IMR-90 (cell line): ENCODE results near the gene HECTD2. TPM values are rescaled to one million over a fixed set of nuclear protein-coding genes. Genes with fewer than 3 reads are reported as not detected.

Source experiments
- ATAC-seq: fragments of 200-7000 bp; cut with Tn5 transposase; 2 replicates; pipeline ENCODE4 v1.9.1; 2020; ENCODE audit warnings: low read depth, mild to moderate bottlenecking, moderate library complexity
- BruUV-seq: library from RNA; stranded (reverse); fragments of 400-500 nt; replicated peaks from 2 replicates; lab custom pipeline; 2021; lab: Mats Ljungman, UMichigan
- CTCF ChIA-PET: fragments of 300-600 bp; formaldehyde crosslinking; extraction: SDS; loops from one replicate; lab custom pipeline; 2021; ENCODE audit warnings: antibody characterized with exemption; lab: Yijun Ruan, JAX
- POLR2A ChIA-PET: fragments of 300-600 bp; sonication (Branson Sonifier 250); formaldehyde crosslinking; loops from one replicate; lab custom pipeline; 2022; ENCODE audit warnings: antibody characterized with exemption; ENCODE audit not compliant: unreplicated experiment; lab: Charles Lee
- DNase-seq: peaks from one replicate; pipeline ENCODE4 v3.0.0; 2013
- H2AFZ ChIP-seq: replicated peaks from 2 replicates; pipeline ENCODE3; 2013; ENCODE audit warnings: low read length, mild to moderate bottlenecking; ENCODE audit not compliant: poor library complexity
- H2AK5ac ChIP-seq: 2 replicates; pipeline ENCODE4 v1.6.1; 2013; ENCODE audit warnings: low read depth, low read length, inconsistent platforms
- H2AK9ac ChIP-seq: replicated peaks from 2 replicates; pipeline ENCODE3; 2013; ENCODE audit warnings: mild to moderate bottlenecking, low read depth, low read length, moderate library complexity; ENCODE audit not compliant: poor library complexity
- H2BK120ac ChIP-seq: 2 replicates; pipeline ENCODE4 v1.6.1; 2013; ENCODE audit warnings: low read depth, low read length, inconsistent platforms
- H2BK15ac ChIP-seq: 3 replicates; pipeline ENCODE4 v1.6.1; 2013; ENCODE audit warnings: low read depth, low read length, inconsistent platforms
- H2BK20ac ChIP-seq: 2 replicates; pipeline ENCODE4 v1.6.1; 2013; ENCODE audit warnings: low read depth, mild to moderate bottlenecking, inconsistent platforms, low read length, moderate library complexity
- H2BK5ac ChIP-seq: 2 replicates; pipeline ENCODE4 v1.6.1; 2013; ENCODE audit warnings: mild to moderate bottlenecking, low read depth, low read length, inconsistent platforms; ENCODE audit not compliant: poor library complexity, severe bottlenecking
- H3K14ac ChIP-seq: replicated peaks from 2 replicates; pipeline ENCODE4 v1.6.1; 2013; ENCODE audit warnings: low read depth, low read length, inconsistent platforms
- H3K18ac ChIP-seq: 2 replicates; pipeline ENCODE4 v1.6.1; 2013; ENCODE audit warnings: low read depth, low read length, control low read depth
- H3K23ac ChIP-seq: 2 replicates; pipeline ENCODE4 v1.6.1; 2013; ENCODE audit warnings: low read depth, low read length, inconsistent platforms
- H3K27ac ChIP-seq: 2 replicates; pipeline ENCODE4 v1.5.1; 2013; ENCODE audit warnings: mild to moderate bottlenecking, control low read depth, low read length; ENCODE audit not compliant: insufficient read depth
- H3K27me3 ChIP-seq: 2 replicates; pipeline ENCODE4 v1.6.1; 2013; ENCODE audit warnings: low read length; ENCODE audit not compliant: control insufficient read depth, insufficient read depth
- H3K36me3 ChIP-seq: 2 replicates; pipeline ENCODE4 v1.6.1; 2013; ENCODE audit warnings: low read length, mixed read lengths; ENCODE audit not compliant: control insufficient read depth, insufficient read depth
- H3K4ac ChIP-seq: 2 replicates; pipeline ENCODE4 v1.6.1; 2013; ENCODE audit warnings: low read depth, low read length, inconsistent platforms
- H3K4me1 ChIP-seq: 2 replicates; pipeline ENCODE4 v1.6.1; 2013; ENCODE audit warnings: low read length, mixed read lengths; ENCODE audit not compliant: control insufficient read depth, insufficient read depth
- H3K4me2 ChIP-seq: 2 replicates; pipeline ENCODE4 v1.6.1; 2013; ENCODE audit warnings: low read depth, mild to moderate bottlenecking, control low read depth, low read length, moderate library complexity
- H3K4me3 ChIP-seq: 2 replicates; pipeline ENCODE4 v1.5.1; 2013; ENCODE audit warnings: low read depth, mild to moderate bottlenecking, control low read depth, low read length, moderate library complexity; ENCODE audit not compliant: insufficient read depth
- H3K56ac ChIP-seq: 2 replicates; pipeline ENCODE4 v1.6.1; 2013; ENCODE audit warnings: low read length, inconsistent platforms; ENCODE audit not compliant: insufficient read depth; ENCODE audit errors: extremely low read depth
- H3K79me1 ChIP-seq, 2 experiments: 2 replicates each; pipeline ENCODE4 v1.6.1; 2013; ENCODE audit warnings: low read length in 2 of 2, inconsistent platforms in 1 of 2, low read depth in 1 of 2
- H3K9ac ChIP-seq: 2 replicates; pipeline ENCODE4 v1.6.1; 2013; ENCODE audit warnings: low read depth, low read length, control low read depth
- H3K9me1 ChIP-seq: 2 replicates; pipeline ENCODE4 v1.6.1; 2013; ENCODE audit warnings: low read length, inconsistent platforms; ENCODE audit not compliant: insufficient read depth
- H3K9me3 ChIP-seq: 2 replicates; pipeline ENCODE4 v1.6.1; 2013; ENCODE audit warnings: low read length; ENCODE audit not compliant: control insufficient read depth, insufficient read depth
- H4K20me1 ChIP-seq: 2 replicates; pipeline ENCODE4 v1.6.1; 2013; ENCODE audit warnings: low read length, inconsistent platforms; ENCODE audit not compliant: insufficient read depth
- H4K5ac ChIP-seq: 2 replicates; pipeline ENCODE4 v1.6.1; 2013; ENCODE audit warnings: mild to moderate bottlenecking, low read depth, low read length, control low read depth
- H4K8ac ChIP-seq, 2 experiments: 2 replicates each; pipeline ENCODE4 v1.6.1; 2013; ENCODE audit warnings: low read depth in 2 of 2, low read length in 2 of 2, control low read depth in 1 of 2, inconsistent platforms in 1 of 2
- H4K91ac ChIP-seq: 2 replicates; pipeline ENCODE4 v1.6.1; 2013; ENCODE audit warnings: low read depth, low read length, inconsistent platforms; ENCODE audit not compliant: insufficient read depth
- BHLHE40 ChIP-seq: fragments of 150-350 bp; IDR thresholded peaks from 2 replicates; pipeline ENCODE4 v1.6.1; 2016; ENCODE audit warnings: mild to moderate bottlenecking, low read depth, low read length
- CEBPB ChIP-seq: IDR thresholded peaks from 2 replicates; pipeline ENCODE4 v1.6.1; 2012; ENCODE audit warnings: low read depth, low read length, improper control_type of control experiment
- CHD1 ChIP-seq: IDR thresholded peaks from 2 replicates; pipeline ENCODE4 v1.6.1; 2012; ENCODE audit warnings: low read depth, low read length, improper control_type of control experiment
- CTCF ChIP-seq: conservative IDR thresholded peaks from 2 replicates; pipeline ENCODE4 v1.5.1; 2012; ENCODE audit warnings: mild to moderate bottlenecking, low read depth, low read length, improper control_type of control experiment
- ELK1 ChIP-seq: fragments of 150-350 bp; IDR thresholded peaks from 2 replicates; pipeline ENCODE4 v1.6.1; 2016; ENCODE audit warnings: low read depth, mild to moderate bottlenecking, low read length, moderate library complexity, borderline replicate concordance
- FOS ChIP-seq: fragments of 150-350 bp; IDR thresholded peaks from 2 replicates; pipeline ENCODE4 v1.6.1; 2016; ENCODE audit warnings: low read depth, low read length
- MAFK ChIP-seq: IDR thresholded peaks from 2 replicates; pipeline ENCODE4 v1.6.1; 2012; ENCODE audit warnings: low read depth, low read length, improper control_type of control experiment
- MXI1 ChIP-seq: IDR thresholded peaks from 2 replicates; pipeline ENCODE4 v1.6.1; 2012; ENCODE audit warnings: low read depth, mild to moderate bottlenecking, low read length, moderate library complexity, borderline replicate concordance
- NFE2L2 ChIP-seq: fragments of 150-350 bp; IDR thresholded peaks from 2 replicates; pipeline ENCODE4 v1.6.1; 2016; ENCODE audit warnings: low read depth, mild to moderate bottlenecking, low read length
- POLR2A ChIP-seq: IDR thresholded peaks from 2 replicates; pipeline ENCODE4 v1.6.1; 2012; ENCODE audit warnings: mild to moderate bottlenecking, low read depth, low read length
- RAD21 ChIP-seq: IDR thresholded peaks from 2 replicates; pipeline ENCODE4 v1.6.1; 2012; ENCODE audit warnings: low read length, improper control_type of control experiment
- RCOR1 ChIP-seq: IDR thresholded peaks from 2 replicates; pipeline ENCODE4 v1.6.1; 2012; ENCODE audit warnings: mild to moderate bottlenecking, low read length, improper control_type of control experiment; ENCODE audit not compliant: insufficient replicate concordance
- RFX5 ChIP-seq: IDR thresholded peaks from 2 replicates; pipeline ENCODE4 v1.8.0; 2012; ENCODE audit warnings: low read depth, mild to moderate bottlenecking, low read length, moderate library complexity
- USF2 ChIP-seq: fragments of 150-350 bp; IDR thresholded peaks from 2 replicates; pipeline ENCODE4 v1.6.1; 2017; ENCODE audit warnings: mild to moderate bottlenecking, antibody characterized with exemption, low read length, low read depth
- WGBS, 2 experiments: methylation state at CpG; one replicate each; pipeline versions ENCODE4 v1.1.5 to v1.1.7; 2013; ENCODE audit warnings: missing lambda C conversion rate in 2 of 2; ENCODE audit not compliant: insufficient read length in 1 of 2; ENCODE audit errors: extremely low coverage in 2 of 2; 5-methylcytosine and 5-hydroxymethylcytosine counted together
- dilution Hi-C: fragments of 300-500 bp; cut with HindIII; formaldehyde crosslinking; loops from one replicate; pipeline ENCODE4 v1.14.3; 2018; ENCODE audit warnings: low sequenced_read_pairs; ENCODE audit not compliant: unreplicated experiment
- in situ Hi-C: fragments of 300-500 bp; cut with MboI; formaldehyde crosslinking; loops from 3 replicates; pipeline ENCODE4 v1.14.3; 2019; ENCODE audit warnings: low sequenced_read_pairs, inconsistent platforms, mixed read lengths
- intact Hi-C: fragments of 100-400 bp; cut with micrococcal nuclease; formaldehyde crosslinking; loops from 2 replicates; pipeline ENCODE4 v1.10.0; 2022
- polyA plus RNA-seq, 3 experiments: library from polyadenylated mRNA; depleted of rRNA; stranded (reverse); fragments of >200 nt; gene quantifications; 2 replicates each; pipeline ENCODE4 v1.2.3, GENCODE V29; 2012; ENCODE audit warnings: low replicate concordance in 1 of 3
- total RNA-seq: library from RNA; depleted of rRNA; stranded (reverse); fragments of >200 nt; gene quantifications from 2 replicates; pipeline ENCODE4 v1.2.3, GENCODE V29; 2012

The HECTD2 gene
- total and polyA plus RNA-seq, 2 of the 4 experiments (the other 2 are of a cell fraction): 5.2 to 5.9 TPM

GRCh38 chr10:91366704-91367103 is 43.4 kb upstream of the HECTD2 start:
- in situ Hi-C loops: no loop called here
- H3K18ac ChIP-seq: no peak overlapping the region
- BruUV-seq: no TSS peak

More at GRCh38 chr10:91366704-91367103, 43.4 kb upstream of the HECTD2 start:
- no peak for DNase-seq
- ChIA-PET CTCF (no interaction called here), POLR2A (no interaction called here)
- H4K5ac ChIP-seq: no peak overlapping the region
- H3K36me3 ChIP-seq: no peaks in the 10 kb centered on the region
- no peaks in the 10 kb centered on the region for H3K9me1 ChIP-seq
- no peak overlapping the region for H3K9ac ChIP-seq
- H3K79me1 ChIP-seq: no peaks in the 10 kb centered on the region
- WGBS, 2 experiments: no CpG with 5 or more reads among the region's 1 CpG
- no peak overlapping the region for H3K56ac ChIP-seq
- H3K4me3 ChIP-seq: no peak overlapping the region
- no peaks in the 10 kb centered on the region for H4K20me1 ChIP-seq
- ATAC-seq: no peak
- no peak overlapping the region for H3K4ac ChIP-seq
- intact Hi-C loops: no loop called here
- H2BK20ac ChIP-seq: no peak overlapping the region
- no peaks in the 10 kb centered on the region for H3K4me1 ChIP-seq
- no peak overlapping the region for H2AFZ ChIP-seq
- no peak overlapping the region for H4K91ac ChIP-seq
- no peak overlapping the region for H3K14ac ChIP-seq
- H2AK5ac ChIP-seq: no peak overlapping the region
- no peak overlapping the region for H3K27ac ChIP-seq
- no peaks in the 10 kb centered on the region for H3K27me3 ChIP-seq
- H2BK120ac ChIP-seq: no peak overlapping the region
- dilution Hi-C loops: no loop called here
- no peak overlapping the region for H3K23ac ChIP-seq
- no peak overlapping the region for H2AK9ac ChIP-seq
- TF ChIP-seq RAD21: no peak
- TF ChIP-seq CEBPB: no peak
- TF ChIP-seq USF2: no peak
- TF ChIP-seq ELK1: no peak
- no peak for TF ChIP-seq FOS
- TF ChIP-seq BHLHE40: no peak
- TF ChIP-seq POLR2A: no peak
- TF ChIP-seq CHD1: no peak
- TF ChIP-seq MXI1: no peak
- no peak for TF ChIP-seq RFX5
- no peak for TF ChIP-seq CTCF
- no peak for TF ChIP-seq MAFK
- no peak for TF ChIP-seq NFE2L2
- TF ChIP-seq RCOR1: no peak
- H3K4me2 ChIP-seq: no peak overlapping the region
- no peak overlapping the region for H2BK15ac ChIP-seq
- H2BK5ac ChIP-seq: no peak overlapping the region
- no peaks in the 10 kb centered on the region for H3K9me3 ChIP-seq
- no peak overlapping the region for H4K8ac ChIP-seq
